NCI-H1105 treated with DMSO at 0.1 percent for 48 hours (cell line): ENCODE data around the gene MYOF.

Experiments used
- DNase-seq: peaks from one replicate; lab custom pipeline; 2025; lab: John Stamatoyannopoulos, UW

Gene MYOF, protein sequence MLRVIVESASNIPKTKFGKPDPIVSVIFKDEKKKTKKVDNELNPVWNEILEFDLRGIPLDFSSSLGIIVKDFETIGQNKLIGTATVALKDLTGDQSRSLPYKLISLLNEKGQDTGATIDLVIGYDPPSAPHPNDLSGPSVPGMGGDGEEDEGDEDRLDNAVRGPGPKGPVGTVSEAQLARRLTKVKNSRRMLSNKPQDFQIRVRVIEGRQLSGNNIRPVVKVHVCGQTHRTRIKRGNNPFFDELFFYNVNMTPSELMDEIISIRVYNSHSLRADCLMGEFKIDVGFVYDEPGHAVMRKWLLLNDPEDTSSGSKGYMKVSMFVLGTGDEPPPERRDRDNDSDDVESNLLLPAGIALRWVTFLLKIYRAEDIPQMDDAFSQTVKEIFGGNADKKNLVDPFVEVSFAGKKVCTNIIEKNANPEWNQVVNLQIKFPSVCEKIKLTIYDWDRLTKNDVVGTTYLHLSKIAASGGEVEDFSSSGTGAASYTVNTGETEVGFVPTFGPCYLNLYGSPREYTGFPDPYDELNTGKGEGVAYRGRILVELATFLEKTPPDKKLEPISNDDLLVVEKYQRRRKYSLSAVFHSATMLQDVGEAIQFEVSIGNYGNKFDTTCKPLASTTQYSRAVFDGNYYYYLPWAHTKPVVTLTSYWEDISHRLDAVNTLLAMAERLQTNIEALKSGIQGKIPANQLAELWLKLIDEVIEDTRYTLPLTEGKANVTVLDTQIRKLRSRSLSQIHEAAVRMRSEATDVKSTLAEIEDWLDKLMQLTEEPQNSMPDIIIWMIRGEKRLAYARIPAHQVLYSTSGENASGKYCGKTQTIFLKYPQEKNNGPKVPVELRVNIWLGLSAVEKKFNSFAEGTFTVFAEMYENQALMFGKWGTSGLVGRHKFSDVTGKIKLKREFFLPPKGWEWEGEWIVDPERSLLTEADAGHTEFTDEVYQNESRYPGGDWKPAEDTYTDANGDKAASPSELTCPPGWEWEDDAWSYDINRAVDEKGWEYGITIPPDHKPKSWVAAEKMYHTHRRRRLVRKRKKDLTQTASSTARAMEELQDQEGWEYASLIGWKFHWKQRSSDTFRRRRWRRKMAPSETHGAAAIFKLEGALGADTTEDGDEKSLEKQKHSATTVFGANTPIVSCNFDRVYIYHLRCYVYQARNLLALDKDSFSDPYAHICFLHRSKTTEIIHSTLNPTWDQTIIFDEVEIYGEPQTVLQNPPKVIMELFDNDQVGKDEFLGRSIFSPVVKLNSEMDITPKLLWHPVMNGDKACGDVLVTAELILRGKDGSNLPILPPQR (N-terminal part only)

DNA sequence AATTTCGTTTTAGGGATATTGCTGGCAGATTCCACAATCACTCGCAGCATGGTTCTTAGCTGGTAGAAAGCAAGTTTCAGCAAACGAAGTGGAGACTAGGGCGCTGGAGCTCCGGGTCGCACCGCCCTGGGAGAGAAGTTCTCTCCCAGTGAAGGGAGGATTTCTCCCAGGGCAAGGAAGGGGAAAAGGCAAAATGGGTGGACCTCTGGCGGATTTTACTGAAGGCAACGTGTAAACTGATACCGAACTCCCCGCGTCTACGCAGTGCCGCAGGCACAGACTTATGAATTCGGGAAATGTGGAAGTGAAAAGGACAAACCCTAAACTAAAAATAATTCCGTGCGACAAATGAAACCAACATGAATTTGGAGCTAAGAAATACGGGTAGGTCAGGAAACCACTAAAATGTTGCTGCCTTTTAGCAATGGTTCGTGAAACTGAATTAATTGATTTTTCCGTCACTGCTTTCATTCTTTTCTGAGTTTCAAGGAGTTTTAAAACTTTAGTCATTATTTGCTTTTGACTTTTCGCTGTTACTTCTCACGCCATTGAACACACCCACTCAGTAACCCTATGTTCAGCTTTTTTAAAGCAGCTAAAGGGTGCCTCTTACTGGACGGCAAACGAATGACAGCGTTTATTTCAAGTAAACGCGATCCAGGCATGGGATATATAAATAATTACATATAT is at the start of gene MYOF:
Gene MYOF (minus strand): TSS at position 190 of the 690 bp plus-strand sequence. CDS start 140 bp downstream, at position 50.
- DNase-seq: peak; percentile 29

DNA sequence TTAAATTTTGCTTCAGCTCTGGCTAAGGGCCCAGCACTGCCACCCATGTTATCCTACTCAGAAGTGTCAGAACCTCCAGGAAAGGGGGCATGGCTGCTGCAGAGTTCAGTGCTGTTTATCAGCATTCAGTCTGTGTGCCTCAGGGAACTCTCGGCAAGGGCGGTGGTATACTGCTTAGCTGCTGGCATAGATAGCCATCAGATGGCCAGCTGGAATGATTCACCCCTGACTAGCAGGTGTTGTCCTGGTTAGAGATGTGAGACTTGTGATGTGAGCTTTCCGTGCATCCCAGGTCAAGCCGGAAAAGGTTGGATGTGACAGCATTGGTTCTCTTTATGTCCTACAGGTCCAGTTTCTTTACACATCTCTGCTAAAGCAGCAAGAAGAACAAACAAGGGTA is 36.4 kb upstream of the MYOF start:
- no peak for DNase-seq

DNA sequence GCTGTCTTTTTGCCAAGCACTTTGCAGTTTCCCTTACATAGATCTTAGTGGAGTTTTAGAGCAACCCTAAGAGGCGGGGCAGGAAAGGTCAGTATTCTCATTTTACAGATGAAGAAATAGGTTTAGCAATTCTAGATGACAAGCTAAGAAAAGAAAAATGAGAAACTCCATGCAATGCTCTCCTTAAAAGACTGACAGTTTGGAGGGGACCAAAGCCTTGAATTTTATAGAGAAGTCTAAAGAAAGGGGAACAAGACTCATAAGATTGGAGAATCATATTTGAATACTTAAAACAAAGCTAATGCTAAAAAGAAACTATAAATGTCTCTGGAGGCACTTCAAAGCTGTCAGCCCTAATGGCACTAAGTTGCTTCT is 33.9 kb upstream of the MYOF start:
- no peak for DNase-seq

DNA sequence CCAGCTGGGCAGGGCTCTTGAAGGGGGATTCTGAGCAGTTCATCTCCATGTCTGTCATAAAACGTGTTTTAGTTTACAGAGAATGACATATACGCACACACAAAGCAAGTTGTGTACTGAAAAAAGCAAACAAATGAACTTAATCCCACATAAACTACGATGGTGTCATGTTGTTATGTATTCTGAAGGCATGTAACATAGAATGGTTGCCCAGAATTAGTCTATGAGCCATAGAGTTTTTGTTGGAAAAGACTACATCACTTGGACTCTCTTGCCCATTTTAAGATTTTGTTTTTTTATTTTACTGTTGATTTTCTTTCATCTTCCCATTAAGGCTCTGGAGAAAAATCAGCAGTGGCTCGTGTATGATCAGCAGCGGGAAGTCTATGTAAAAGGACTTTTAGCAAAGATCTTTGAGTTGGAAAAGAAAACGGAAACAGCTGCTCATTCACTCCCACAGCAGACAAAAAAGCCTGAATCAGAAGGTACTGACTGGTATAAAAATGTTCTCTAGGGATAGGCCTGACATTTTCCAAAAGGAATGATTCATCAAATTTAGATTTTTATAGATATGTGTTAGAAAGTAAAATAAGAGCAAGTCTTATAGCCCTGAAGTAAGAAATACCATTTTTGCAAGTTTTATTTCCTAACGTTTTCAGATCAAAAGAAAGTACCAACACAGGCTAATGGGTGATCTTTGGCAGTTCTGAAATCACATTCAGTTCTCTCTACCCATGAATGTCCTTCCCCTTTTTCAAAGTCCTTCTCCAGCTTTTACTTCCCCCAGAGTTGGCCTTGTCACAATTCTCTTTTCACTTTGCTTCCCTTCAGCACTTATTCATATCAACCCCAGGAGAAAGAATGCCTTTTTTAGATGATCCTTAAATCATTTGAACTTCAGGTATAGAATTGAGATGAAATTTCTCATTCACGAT is 33.2 kb upstream of the MYOF start:
- DNase-seq: no peak

DNA sequence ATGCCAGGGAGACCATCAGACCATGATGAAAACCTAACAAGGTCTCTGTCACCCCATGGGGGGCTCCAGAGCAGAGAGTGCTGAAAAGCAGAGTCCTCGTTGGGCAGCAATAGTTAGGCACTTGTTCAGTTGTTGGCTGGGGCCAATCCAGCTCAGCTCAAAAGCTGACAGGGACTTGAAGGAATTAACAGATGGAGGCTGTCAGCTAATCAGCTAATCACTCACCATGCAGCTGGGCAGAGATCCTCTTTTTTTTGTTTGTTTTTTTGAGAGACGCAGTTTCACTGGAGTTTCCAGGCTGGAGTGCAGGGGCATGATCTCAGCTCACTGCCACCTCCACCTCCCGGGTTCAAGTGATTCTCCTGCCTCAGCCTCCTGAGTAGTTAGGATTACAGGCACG is 32.4 kb upstream of the MYOF start:
- no peak for DNase-seq

DNA sequence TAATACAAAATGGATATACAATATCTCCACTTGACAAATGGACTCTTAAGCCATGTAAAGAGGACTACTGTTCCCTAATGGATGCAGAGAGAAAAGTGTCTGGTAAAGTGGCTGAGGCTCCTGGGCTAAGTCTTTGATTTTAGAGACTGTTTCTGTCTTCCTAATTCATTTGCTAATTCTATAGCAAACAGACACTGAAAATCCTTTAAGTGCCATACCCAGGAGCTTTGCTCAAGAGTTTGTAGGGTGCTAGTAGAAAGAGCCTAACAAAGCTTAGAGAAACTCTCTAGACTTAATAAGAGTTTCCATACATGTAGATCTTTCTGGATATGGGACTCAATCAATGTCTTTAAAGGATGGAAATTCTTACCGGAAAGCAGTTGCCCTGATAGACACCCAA is 31.0 kb upstream of the MYOF start:
- DNase-seq: no peak

DNA sequence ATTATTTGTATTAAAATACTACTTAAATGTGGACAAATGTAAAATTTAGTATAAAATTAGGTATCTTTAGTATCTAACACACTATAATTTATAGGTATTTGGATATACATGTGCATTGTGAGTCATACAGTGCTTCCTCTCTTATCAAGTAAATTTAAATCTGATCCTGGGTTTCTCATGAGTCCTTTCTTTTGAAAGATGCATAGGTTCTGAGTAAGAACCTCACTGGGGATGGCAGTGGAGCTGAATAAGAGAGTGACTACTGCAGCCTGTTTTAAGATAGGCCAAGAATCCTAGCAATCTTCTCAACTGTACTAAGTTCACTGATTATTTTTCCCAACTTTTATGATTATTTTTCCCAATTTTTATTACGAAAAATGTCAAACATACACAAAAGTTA is 30.4 kb upstream of the MYOF start:
- no peak for DNase-seq

DNA sequence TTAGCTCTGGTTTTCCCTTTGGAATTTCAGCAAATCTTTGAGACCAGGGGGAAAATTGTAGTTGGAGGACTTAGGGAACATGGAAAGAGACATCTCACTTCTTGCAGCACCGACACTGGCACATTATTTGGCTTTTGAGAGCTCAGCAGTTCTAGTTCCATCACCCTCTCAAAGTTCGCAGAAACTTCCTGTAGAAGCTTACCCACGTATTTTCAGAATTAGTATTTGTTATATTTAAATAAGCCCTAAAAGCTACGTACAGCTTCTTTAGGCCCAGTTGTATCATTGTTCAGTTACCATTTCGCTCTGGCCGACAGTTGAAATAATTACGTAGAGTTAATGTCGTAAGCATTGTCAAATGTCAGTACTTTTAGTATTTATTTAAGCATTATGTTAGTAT is 27.7 kb upstream of the MYOF start:
- DNase-seq: no peak

DNA sequence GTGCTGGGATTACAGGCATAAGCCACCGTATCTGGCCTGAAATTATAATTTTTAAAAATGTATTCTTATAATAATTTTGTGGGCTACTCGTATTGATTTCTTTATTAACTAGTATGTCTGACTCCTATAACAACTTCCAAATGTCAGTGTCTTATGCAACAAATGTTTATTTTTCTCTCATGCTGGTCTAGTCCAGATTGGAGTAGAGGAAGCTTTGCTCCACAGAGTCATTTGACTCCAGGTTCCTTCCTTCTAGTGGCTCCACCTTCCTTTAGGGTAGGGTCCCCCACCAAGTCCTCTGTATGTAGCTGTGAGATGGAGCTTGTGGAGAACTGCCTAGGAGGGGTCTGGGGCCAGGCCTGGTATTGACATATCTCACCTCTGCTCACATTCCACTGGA is 22.9 kb upstream of the MYOF start:
- no peak for DNase-seq

DNA sequence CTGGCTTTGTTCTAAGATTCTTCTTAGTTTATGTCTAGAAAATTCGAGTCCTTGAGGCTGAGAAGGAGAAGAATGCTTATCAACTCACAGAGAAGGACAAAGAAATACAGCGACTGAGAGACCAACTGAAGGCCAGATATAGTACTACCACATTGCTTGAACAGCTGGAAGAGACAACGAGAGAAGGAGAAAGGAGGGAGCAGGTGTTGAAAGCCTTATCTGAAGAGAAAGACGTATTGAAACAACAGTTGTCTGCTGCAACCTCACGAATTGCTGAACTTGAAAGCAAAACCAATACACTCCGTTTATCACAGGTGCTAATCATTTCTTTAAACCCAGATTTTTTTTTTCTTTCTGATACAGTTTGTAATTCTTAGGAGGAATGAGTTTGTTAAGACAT is 20.9 kb upstream of the MYOF start:
- no peak for DNase-seq

DNA sequence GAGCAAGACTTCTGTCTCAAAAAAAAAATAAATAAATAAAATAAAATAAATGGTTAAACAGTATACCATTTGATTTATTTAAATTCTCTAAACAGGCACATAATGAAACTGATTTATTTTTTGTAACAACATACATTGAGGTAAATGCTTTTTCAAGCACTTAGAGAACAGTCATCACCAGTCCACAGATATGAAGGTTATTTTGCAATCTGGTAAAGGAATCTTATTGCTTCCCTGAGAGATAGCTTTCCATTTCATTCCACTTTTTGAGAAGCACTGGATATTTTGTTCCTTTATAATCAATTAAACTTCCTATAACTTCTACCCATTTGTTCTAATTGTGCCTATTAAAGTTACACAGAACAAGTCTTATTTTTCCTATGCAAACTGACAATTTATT is 19.5 kb upstream of the MYOF start:
- DNase-seq: no peak

DNA sequence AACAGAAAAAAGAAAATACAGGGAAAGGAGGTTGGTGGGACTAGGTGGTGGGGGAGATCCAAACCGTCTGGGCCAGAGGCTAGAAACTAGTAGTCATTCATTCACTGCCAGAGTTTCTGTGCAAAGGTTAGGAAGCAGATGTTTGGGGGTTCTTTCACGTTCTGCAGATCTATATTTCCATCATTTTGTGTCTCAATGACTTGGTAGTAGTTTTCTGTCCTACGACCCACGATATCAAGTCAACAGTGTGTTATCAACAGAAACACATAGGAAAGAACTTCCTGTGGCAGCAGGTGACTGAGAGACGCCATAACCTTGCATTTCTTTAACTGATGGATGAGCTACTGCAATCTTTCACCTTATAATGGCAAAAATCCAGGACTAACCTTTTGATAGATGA is 16.0 kb upstream of the MYOF start:
- no peak for DNase-seq

DNA sequence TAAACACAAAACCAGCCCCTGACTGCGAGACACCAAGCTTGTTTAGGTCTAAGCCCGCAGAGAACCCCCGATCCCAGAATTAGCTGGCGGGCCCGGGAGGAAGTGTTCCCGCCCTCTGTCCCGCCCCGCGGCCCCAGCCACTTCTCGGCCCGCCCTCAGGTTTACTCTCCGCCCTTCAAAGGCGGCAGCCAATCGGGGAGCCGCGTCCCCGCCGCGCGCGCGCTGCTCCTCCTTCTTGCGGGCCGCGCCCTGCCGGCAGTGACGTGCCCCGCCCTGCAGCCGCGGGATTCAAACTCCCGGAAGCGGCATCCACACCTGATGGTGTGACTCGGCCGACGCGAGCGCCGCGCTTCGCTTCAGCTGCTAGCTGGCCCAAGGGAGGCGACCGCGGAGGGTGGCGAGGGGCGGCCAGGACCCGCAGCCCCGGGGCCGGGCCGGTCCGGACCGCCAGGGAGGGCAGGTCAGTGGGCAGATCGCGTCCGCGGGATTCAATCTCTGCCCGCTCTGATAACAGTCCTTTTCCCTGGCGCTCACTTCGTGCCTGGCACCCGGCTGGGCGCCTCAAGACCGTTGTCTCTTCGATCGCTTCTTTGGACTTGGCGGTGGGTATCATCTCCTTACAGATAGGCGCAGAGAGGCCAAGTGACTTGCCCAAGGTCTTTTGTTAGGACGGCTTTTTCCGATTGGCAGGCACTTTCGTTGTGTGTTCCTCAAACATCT is 14.3 kb upstream of the MYOF start, which contains the start of gene CEP55:
Gene CEP55 (plus strand): TSS at position 291 of the 720 bp plus-strand sequence. CDS start 3,440 bp downstream, outside the sequence.
- DNase-seq: peak; percentile 81

DNA sequence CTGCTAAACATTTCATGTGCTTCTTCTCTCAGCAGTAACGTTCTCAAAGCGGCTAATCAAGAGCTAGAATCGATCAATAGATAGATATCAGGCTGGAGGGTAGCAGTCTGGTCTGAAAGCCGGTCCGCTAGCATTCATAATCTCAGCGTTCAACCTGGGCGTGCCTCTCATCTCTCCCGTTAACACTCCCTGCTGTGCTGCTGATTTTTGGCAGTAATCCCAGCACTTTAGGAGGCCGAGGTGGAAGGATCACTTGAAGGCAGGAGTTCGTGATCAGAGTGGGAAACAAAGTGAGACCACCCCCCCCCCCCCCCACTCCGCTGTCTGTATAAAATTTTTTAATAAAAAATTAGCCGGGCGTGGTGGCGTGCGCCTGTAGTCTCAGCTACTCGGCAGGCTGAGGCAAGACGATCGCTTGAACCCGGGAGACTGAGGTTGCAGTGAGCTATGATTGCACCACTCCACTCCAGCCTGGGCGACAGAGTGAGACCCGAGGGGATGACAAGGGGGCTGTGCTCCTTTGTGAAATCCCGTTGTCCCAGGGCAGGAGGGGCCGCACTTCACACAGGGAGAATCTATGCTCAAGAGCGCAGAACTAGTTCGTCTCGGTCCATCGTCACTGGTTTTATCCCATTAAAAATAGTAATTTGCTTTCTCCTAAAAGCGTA is 13.7 kb upstream of the MYOF start:
- DNase-seq: peak; percentile 53

DNA sequence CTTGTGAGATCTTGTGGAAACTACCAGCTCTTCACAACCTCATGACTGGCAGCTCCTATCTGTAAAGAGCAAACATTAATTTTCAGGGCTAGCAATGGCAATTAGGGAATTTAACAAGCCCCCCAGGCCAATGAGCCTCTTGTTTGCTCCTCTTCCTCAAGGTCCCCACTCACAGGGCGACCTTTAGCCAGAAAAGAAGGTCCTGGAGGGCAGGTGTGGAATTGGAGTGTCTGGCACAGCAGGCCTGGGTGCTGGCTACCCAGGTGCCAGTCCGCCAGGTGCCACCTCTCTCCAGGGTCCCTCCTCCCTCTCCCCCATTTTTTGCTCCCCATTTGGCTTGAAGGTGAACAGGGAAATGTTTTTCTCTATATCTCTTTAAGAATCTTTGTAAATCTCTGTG is 12.4 kb upstream of the MYOF start:
- no peak for DNase-seq

DNA sequence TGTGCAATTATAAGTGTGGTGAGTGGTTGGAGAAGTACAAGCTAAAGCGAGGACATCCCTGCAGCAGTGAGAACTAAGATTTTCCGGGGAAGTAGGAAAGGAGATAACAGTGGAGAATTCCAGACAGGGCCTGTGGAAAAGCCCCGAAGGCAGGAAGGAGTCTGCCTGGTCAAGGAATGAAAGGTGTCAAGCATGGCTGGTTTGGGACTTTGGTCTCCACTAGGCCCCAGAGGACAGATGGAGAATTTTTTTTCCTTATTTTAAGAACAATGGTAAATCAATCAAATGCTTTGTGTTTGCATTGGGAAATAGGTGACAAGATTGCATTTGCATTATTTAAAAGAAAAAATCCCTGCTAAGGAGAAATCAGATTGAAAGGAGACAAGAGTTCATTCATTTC is 11.0 kb upstream of the MYOF start:
- DNase-seq: no peak

DNA sequence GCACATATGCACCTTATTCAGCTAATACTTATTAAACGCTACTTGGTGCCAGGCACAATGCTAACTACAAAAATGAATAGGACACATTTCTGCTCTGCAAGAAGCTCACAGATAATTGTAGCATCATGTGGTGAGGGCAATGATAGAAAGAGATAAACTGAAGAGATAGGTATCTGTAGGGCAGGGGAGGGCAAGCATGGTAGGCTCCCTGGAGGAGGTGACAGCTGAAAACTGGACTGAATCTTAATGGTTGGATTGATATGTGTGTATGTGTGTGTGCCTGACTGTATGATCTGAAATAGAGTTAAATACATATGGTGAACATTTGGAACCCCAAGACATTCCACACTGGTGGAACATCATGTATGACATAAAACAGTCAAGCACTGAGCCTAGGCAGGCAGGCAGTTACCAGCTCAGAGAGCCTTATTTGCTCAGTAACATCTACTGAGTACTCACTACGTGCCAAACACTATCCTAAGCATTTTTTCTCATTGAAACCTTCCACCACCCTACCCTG is 9.5 kb upstream of the MYOF start:
- DNase-seq: no peak

DNA sequence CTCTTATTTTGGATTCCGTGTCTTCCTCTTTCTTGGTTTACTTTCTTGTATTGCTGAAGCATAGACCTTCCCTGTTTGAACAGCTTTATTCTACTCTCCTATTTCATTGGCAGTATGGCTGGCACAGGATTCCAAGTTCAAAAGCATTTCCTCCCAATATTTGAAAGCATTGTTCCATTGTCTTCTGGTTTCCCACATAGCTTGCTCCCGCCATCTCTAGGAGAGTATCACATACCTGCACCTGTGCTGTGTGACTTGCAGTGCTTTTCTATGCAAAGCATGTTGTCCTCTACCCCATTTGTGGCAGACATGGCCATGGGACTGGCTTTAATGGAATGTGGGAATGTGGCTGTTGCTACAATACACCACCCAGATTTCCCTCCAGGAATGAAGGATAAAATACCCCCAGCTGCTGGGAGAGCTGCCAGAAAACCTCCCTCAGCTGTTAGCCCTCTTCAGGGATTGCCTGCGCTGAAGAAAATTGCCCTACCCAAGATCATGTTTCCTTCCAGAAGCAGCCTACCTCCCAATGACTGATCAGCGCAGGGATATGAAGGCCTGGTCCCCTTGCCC is 6.9 kb upstream of the MYOF start:
- DNase-seq: no peak

DNA sequence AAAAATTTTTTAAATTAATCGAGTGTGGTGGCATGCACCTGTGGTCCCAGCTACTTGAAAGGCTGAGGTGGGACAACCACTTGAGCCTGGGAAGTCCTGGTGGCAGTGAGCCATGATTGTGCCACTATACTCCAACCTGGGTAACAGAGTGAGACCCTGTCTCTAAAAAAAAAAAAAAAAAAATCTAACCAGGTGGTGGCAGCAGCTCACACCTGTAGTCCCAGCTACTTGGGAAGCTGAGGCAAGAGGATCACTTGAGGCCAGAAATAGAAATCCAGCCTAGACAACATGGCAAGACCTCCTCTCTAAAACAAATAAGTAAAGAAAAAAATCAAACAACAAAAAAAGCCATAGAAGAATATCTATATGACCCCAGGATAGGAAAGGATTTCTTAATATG is 3.6 kb upstream of the MYOF start:
- DNase-seq: no peak
